Inflammatory macrophage treated with lipopolysaccharide for 1 hour (primary cell): ENCODE measurements around the gene CAPN13.
"Not testable (repeated sequence)": the region's sequence is repeated elsewhere in the genome, so short reads cannot be mapped to it uniquely, and the experiment has no call there.

Source experiments
- DNase-seq, 2 donors: peaks; one replicate each; pipeline ENCODE4 v3.0.0-alpha.2; 2020 to 2022

The CAPN13 gene

GRCh38 chr2:30697242-30698103 lies 109.8 kb downstream of the CAPN13 start:
- DNase-seq, result not testable (repeated sequence)

- DNase-seq, result no peak
These were observed 111.5 kb downstream of the CAPN13 start for GRCh38 chr2:30695749-30696148.

GRCh38 chr2:30694286-30695055 lies 112.8 kb downstream of the CAPN13 start:
- no peak for DNase-seq

- DNase-seq, result no peak
These were observed 113.4 kb downstream of the CAPN13 start for GRCh38 chr2:30693821-30694281.

- DNase-seq, result no peak
These were observed 114.4 kb downstream of the CAPN13 start for GRCh38 chr2:30692829-30693275.

GRCh38 chr2:30691948-30692828 lies 115.1 kb downstream of the CAPN13 start:
- DNase-seq, result no peak

GRCh38 chr2:30691091-30691947 lies 115.9 kb downstream of the CAPN13 start:
- no peak for DNase-seq

- no peak for DNase-seq
These were observed 117.1 kb downstream of the CAPN13 start for GRCh38 chr2:30690126-30690561.

GRCh38 chr2:30689496-30690125 lies 117.6 kb downstream of the CAPN13 start:
- no peak for DNase-seq

DNA sequence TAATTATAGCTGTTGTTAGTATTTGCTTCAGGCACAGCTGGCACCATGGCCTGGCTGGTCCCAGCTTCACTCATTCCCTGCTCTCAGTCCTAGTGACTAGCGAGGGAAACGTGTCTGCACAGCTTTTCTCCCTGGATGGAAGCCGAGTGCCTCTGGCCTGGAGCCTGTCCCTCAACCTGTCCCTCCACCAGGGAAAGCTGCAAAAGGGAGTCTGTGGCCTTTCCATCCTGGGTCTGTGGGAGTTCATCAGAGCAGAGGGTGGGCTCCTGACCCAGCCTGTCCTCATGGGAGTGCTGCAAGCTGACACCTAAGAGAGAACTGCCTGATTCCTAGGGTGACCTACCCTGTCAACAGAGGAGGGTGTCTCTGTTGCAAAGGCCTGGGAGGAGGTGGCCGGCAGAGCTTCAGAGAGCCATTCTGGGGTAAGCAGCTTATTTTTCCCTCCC lies 118.3 kb downstream of the CAPN13 start:
- DNase-seq, result no peak

GRCh38 chr2:30686669-30687068 lies 120.6 kb downstream of the CAPN13 start:
- DNase-seq, result no peak

DNA sequence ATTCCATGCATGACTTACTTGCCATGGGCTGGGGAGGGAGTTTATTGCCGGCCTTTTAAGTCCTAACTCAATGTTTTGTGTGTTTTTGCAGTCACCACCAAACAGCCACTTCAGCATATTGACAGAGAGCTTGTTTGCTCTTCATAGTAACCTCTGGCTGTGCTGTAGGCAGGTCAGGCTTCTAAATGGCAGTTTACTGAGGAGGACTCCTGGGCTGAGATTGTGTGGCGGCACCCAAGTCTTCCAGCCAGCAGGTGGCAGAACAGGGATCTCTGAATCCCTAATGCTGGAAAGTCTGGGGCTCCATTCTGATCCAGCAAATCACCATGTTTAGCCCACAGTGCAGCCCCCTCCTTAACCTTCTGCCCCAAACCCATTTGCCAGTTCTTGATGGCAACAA lies 121.2 kb downstream of the CAPN13 start:
- DNase-seq, result no peak

- no peak for DNase-seq
These were observed 122.2 kb downstream of the CAPN13 start for GRCh38 chr2:30684996-30685395.

DNA sequence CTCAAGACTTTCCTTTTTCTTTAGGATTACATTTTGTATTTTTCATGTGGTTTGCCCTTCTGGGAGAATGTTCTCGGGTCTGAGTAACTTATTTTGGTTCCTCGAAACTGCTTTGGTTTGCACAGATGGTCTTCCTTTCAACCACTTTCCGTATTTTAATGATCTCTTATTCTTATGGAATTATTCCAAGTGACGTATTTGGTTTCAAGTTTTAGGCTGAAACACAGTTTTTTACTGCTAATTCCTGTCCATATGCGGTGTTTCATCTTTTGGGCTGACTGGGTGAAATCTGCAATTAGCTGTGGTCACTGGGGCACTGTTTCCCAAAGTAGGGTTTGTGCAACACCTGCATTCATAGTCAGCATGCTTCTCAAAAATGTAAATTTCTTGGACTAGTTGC lies 122.7 kb downstream of the CAPN13 start:
- no peak for DNase-seq

- DNase-seq, result no peak
These were observed 123.2 kb downstream of the CAPN13 start for GRCh38 chr2:30684026-30684425.

- no peak for DNase-seq
These were observed 123.8 kb downstream of the CAPN13 start for GRCh38 chr2:30683236-30683956.

GRCh38 chr2:30681022-30681421 lies 126.2 kb downstream of the CAPN13 start:
- no peak for DNase-seq

DNA sequence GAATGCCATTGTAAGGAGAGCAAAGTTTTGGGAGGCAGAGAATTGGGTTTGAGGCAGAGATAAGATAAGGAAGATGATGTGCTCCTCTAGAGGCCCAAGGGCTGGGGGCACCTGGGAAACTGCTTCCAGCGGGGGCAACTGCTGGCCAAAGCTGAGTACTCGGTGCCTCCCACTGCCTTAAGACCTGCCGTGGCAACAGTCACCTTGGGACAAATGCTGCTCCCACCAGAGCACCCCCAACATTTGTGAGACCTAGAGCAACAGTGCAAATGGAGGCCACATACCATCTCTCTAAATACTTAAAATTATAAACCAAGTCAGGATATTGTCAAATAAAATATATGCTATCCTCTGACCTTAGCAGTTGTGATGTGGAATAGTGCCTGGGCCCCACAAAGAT lies 127.1 kb downstream of the CAPN13 start:
- DNase-seq, result no peak

- no peak for DNase-seq
These were observed 127.7 kb downstream of the CAPN13 start for GRCh38 chr2:30679426-30680088.
